Prostate gland (tissue), 2 donors: Measurements from ENCODE around the gene EFS. TPM values are rescaled to one million over a fixed set of nuclear protein-coding genes. Genes with fewer than 3 reads are reported as not detected.

Source experiments
- DNase-seq: peaks from one replicate; pipeline ENCODE4 v3.0.0-alpha.2; 2019; ENCODE audit warnings: low spot score
- H3K27ac ChIP-seq, 2 donors: fragments of 200-600 bp; sonication (generic); 2 replicates each; pipeline ENCODE4 v1.5.1; 2017 to 2019
- H3K27me3 ChIP-seq: fragments of 200-600 bp; sonication (generic); replicated peaks from 2 replicates; pipeline ENCODE4 v1.5.1; 2019; ENCODE audit not compliant: insufficient read depth
- H3K36me3 ChIP-seq, 2 donors: fragments of 200-600 bp; sonication (generic); 1 replicate in 1 of 2; 2 replicates in 1 of 2; pipeline versions ENCODE4 v1.5.1 to v1.8.1; 2017 to 2019
- H3K4me1 ChIP-seq: fragments of 200-600 bp; sonication (generic); replicated peaks from 2 replicates; pipeline ENCODE4 v1.5.1; 2019
- H3K4me3 ChIP-seq, 2 donors: fragments of 200-600 bp; sonication (generic); 2 replicates each; pipeline ENCODE4 v1.5.1; 2017 to 2019
- H3K9me3 ChIP-seq: fragments of 200-600 bp; sonication (generic); 2 replicates; pipeline ENCODE4 v1.5.1; 2017
- CTCF ChIP-seq, 4 experiments: fragments of 200-600 bp in 2 of 4; fragments of 450-650 bp in 2 of 4; sonication (generic) in 2 of 4; IDR thresholded peaks; 1 replicate in 3 of 4; 2 replicates in 1 of 4; pipeline ENCODE4 v1.5.1; 2016 to 2019; ENCODE audit warnings: antibody characterized with exemption in 4 of 4, mild to moderate bottlenecking in 2 of 4, moderate library complexity in 2 of 4
- POLR2A ChIP-seq: fragments of 450-650 bp; IDR thresholded peaks from one replicate; pipeline ENCODE4 v1.6.1; 2016; ENCODE audit warnings: antibody characterized with exemption, mild to moderate bottlenecking
- POLR2AphosphoS5 ChIP-seq: sonication (generic); formaldehyde crosslinking; IDR thresholded peaks from one replicate; pipeline ENCODE4 v1.6.1; 2017; ENCODE audit warnings: antibody characterized with exemption
- WGBS: methylation state at CpG from one replicate; pipeline ENCODE4 v1.1.5; 2018; 5-methylcytosine and 5-hydroxymethylcytosine counted together
- intact Hi-C: fragments of 100-400 bp; cut with DNase I; formaldehyde crosslinking; loops from one replicate; pipeline ENCODE4 v1.14.2; 2022
- total RNA-seq, 2 donors: library from RNA; depleted of rRNA; stranded (reverse); fragments of >200 nt; gene quantifications; one replicate each; pipeline ENCODE4 v1.1.0, GENCODE V29; 2016

The EFS gene
- total RNA-seq, 2 donors from 2014 or later: 26.5 to 53.2 TPM

- H3K9me3 ChIP-seq: no peaks in the 10 kb centered on the region
- H3K27me3 ChIP-seq: no peaks in the 10 kb centered on the region
- peak overlapping the region; percentile 91 to 98 for H3K27ac ChIP-seq
- 82% methylated on average over 17 of the region's 17 CpGs for WGBS
- H3K36me3 ChIP-seq: peaks cover 0 to 6% of the 10 kb centered on the region in 2 donors
- peak overlapping the region in 1 of 2 donors; percentile 28 for H3K4me3 ChIP-seq
- no peaks in the 10 kb centered on the region for H3K4me1 ChIP-seq
- intact Hi-C loops: loop anchor here (2.0 to 10.0 kb wide), 3 partner anchors 13 to 245 kb away; partner anchors contain the start of genes AP1G2, BCL2L2 and NGDN
- no peak for TF ChIP-seq CTCF (IDR thresholded peaks at IDR 0.05)
- no peak for TF ChIP-seq POLR2AphosphoS5
- no peak for DNase-seq
These were observed 45.0 kb downstream of the EFS start for GRCh38 chr14:23319746-23320583.

- H3K27me3 ChIP-seq: no peaks in the 10 kb centered on the region
- WGBS: 90% methylated on average over 5 of the region's 5 CpGs
- H3K27ac ChIP-seq: no peak overlapping the region
- H3K4me1 ChIP-seq: no peaks in the 10 kb centered on the region
- intact Hi-C loops: no loop called here
- H3K4me3 ChIP-seq: no peak overlapping the region
- no peaks in the 10 kb centered on the region for H3K9me3 ChIP-seq
- no peak for TF ChIP-seq POLR2AphosphoS5
- no peak for TF ChIP-seq POLR2A
- no peak for TF ChIP-seq CTCF (IDR thresholded peaks at IDR 0.05)
- no peaks in the 10 kb centered on the region for H3K36me3 ChIP-seq
- no peak for DNase-seq
These were observed 48.7 kb downstream of the EFS start for GRCh38 chr14:23316300-23316699.

DNA sequence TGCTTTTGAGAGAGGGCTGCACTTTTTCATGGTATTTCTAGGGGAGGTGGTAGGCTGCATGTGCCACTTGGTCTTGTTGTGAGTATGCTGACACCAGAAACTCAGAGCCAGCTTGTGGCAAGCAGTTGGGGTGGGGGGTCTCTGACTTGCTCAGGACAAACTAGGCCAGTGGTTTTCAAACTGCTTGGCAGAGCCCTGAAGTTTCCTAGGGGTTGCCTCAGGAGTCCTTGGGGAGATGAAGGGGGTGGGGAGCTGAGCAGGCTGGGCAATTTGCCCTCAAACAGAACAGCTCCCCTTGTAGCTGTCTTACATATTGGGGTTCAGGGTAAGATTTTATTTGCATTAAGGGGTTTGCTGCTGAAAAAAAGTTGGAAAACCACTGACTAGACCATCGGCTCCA lies 54.4 kb downstream of the EFS start:
- H3K4me3 ChIP-seq: no peak overlapping the region
- H3K4me1 ChIP-seq: peaks cover 12% of the 10 kb centered on the region
- H3K27me3 ChIP-seq: no peaks in the 10 kb centered on the region
- no peak for TF ChIP-seq CTCF (IDR thresholded peaks at IDR 0.05)
- no peak for TF ChIP-seq POLR2AphosphoS5
- TF ChIP-seq POLR2A: no peak
- WGBS: 100% methylated on average over 1 of the region's 1 CpG
- no peaks in the 10 kb centered on the region for H3K36me3 ChIP-seq
- intact Hi-C loops: no loop called here
- no peak for DNase-seq
- H3K9me3 ChIP-seq: no peaks in the 10 kb centered on the region
- no peak overlapping the region for H3K27ac ChIP-seq

DNA sequence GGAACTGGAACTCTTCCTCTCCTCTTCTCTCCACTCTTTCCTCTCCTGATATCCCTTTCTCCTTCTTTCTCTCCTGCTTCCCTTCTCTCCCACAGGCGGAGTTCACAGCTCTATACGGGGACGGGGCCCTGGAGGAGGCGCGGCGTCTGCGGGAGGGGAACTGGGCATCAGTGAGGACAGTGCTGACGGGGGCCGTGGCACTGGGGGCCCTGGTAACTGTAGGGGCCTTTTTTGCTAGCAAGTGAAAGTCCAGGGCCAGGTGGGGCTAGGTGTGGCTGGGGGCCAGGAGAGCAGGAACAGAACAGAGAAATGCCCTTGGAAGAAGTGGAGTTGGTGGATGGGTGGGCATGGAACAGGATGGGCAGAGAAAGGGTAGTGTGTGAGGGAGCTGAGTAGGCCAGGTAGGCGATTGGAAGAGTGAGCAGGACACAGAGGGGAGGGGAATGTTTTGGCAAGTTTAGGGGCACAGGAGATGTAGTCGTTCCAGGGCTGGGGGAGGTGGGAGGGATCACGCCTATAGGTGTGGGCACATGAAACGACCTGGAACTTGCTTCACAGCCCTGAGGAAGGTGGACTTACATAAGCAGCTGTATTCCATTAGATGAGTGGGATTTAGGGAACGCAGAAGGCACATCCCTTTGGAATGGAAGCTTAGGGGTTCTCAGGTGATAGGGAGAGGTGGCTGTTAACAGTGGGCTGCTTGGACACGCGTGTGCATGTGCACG lies 56.1 kb downstream of the EFS start:
- Histone ChIP-seq H3K4me3 (no peak overlapping the region), H3K36me3 (no peaks in the 10 kb centered on the region), H3K9me3 (no peaks in the 10 kb centered on the region), H3K27me3 (no peaks in the 10 kb centered on the region), H3K27ac (no peak overlapping the region), H3K4me1 (peaks cover 12% of the 10 kb centered on the region)
- no peak for TF ChIP-seq CTCF (IDR thresholded peaks at IDR 0.05)
- TF ChIP-seq POLR2AphosphoS5: no peak
- no peak for TF ChIP-seq POLR2A
- 78% methylated on average over 17 of the region's 17 CpGs for WGBS
- DNase-seq: no peak
- intact Hi-C loops: loop anchor here (10.0 kb wide), 1 partner anchor 184 kb away; no protein-coding TSS in a partner anchor
